Measurements from ENCODE around the gene YJEFN3. TPM values are rescaled to one million over a fixed set of nuclear protein-coding genes. Genes with fewer than 3 reads are reported as not detected.

Gene YJEFN3
- total and polyA plus RNA-seq, 7 donors, result 1.00 to 2.9 (median 1.4) TPM

DNA sequence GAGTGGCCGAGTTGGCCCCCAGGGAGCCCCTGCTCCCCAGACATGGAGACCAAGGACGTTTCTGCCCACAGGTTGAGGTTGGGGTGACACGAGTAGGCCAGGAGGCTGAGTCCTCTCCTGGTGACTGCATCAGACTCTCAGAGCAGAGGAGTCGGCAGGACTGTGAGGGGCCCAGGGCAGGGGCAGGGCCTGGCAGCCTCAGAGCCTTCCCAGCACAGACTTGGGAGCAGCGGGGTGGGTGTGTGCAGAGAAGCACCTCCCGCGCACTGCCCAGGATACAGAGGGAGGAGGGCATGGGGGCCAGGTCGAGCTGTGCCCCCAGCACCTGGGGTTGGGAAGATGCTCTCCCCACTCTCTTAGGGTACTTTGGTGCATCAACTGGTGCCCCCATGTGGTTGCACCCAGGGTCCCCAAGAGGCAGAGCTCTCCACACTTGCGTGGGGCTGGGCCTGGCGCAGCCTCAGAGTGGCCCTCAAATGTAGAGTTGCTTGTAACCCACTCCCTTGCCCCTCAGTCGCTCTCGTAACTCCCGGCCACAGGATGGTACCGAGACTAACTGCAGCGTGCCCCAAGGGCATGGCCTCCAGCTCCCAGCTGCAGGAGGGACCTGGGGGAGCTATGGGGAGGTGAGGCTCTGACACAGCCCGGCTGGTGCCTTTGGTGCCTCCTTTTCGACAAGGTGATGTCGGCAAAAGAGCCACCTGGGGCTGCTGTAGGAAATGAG is 29.3 kb upstream of the YJEFN3 start:
- no peak overlapping the region for H3K4me3 ChIP-seq
- 89 to 90% (median 89%) methylated on average over 14 to 18 of the region's 18 CpGs for WGBS, 3 donors
- no peaks in the 10 kb centered on the region for H3K27me3 ChIP-seq (ENCODE audit: insufficient read depth in 3 of 3, low read length in 2 of 3)
- no peaks in the 10 kb centered on the region for H3K4me1 ChIP-seq
- TF ChIP-seq, protein P1, sequence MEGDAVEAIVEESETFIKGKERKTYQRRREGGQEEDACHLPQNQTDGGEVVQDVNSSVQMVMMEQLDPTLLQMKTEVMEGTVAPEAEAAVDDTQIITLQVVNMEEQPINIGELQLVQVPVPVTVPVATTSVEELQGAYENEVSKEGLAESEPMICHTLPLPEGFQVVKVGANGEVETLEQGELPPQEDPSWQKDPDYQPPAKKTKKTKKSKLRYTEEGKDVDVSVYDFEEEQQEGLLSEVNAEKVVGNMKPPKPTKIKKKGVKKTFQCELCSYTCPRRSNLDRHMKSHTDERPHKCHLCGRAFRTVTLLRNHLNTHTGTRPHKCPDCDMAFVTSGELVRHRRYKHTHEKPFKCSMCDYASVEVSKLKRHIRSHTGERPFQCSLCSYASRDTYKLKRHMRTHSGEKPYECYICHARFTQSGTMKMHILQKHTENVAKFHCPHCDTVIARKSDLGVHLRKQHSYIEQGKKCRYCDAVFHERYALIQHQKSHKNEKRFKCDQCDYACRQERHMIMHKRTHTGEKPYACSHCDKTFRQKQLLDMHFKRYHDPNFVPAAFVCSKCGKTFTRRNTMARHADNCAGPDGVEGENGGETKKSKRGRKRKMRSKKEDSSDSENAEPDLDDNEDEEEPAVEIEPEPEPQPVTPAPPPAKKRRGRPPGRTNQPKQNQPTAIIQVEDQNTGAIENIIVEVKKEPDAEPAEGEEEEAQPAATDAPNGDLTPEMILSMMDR (IDR thresholded peaks at IDR 0.05), result no peak
- intact Hi-C loops (cut with DNase I), result no loop called here
- H3K27ac ChIP-seq, result no peak overlapping the region
- H3K9me3 ChIP-seq, result no peaks in the 10 kb centered on the region
- H3K36me3 ChIP-seq (ENCODE audit: insufficient read depth in 1 of 2, low read depth in 1 of 2), result peaks cover 14 to 96% of the 10 kb centered on the region in 2 donors
- DNase-seq (no peak), ATAC-seq (no peak)

DNA sequence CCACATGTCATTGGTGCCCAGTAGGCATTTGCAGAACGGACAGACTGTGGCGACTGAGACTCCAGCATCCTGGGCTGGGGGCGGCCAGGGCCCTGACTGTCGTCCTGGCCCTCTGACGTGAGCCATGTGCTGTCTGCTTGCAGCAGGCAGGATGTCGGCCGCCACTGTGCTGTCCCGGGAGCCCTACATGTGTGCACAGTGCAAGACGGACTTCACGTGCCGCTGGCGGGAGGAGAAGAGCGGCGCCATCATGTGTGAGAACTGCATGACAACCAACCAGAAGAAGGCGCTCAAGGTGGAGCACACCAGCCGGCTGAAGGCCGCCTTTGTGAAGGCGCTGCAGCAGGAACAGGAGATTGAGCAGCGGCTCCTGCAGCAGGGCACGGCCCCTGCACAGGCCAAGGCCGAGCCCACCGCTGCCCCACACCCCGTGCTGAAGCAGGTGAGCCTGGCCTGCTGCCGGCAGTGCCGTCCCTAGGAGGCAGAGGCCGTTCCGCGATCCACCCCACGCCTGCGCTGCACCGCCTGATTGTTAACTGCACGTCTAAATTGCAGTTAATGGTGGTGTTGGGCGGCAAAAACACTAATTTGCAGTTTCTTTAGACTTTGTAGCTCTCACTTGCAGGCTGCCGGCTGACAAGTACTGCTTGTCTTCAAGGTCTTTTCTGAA is 27.6 kb upstream of the YJEFN3 start:
- 85 to 89% (median 88%) methylated on average over 33 to 34 of the region's 34 CpGs for WGBS, 3 donors
- no peak overlapping the region for H3K4me3 ChIP-seq
- intact Hi-C loops (cut with DNase I), result no loop called here
- TF ChIP-seq, protein P1 (IDR thresholded peaks at IDR 0.05), result no peak
- no peak overlapping the region for H3K27ac ChIP-seq
- H3K27me3 ChIP-seq (ENCODE audit: insufficient read depth in 3 of 3, low read length in 2 of 3), result no peaks in the 10 kb centered on the region
- no peaks in the 10 kb centered on the region for H3K4me1 ChIP-seq
- peaks cover 14 to 99% of the 10 kb centered on the region in 2 donors for H3K36me3 ChIP-seq (ENCODE audit: insufficient read depth in 1 of 2, low read depth in 1 of 2)
- no peak for DNase-seq
- no peak for ATAC-seq
- H3K9me3 ChIP-seq, result no peaks in the 10 kb centered on the region

DNA sequence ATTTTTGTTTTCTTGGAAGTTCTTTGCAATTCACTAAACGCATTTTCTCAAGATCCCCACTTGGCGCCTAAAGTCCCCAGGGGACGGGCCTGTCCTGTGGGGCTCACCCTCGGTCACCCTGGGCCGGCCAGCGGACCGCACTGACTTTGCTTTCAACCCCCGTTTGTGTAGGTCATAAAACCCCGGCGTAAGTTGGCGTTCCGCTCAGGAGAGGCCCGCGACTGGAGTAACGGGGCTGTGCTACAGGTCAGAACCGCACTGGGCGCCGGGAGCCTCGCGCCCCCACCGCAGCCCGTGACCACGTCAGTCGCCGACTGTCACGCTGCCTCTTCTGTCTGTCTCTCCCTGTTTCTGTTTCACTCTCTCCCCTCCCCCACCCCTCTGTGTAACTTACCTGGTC is 26.9 kb upstream of the YJEFN3 start:
- H3K9me3 ChIP-seq, result no peaks in the 10 kb centered on the region
- WGBS, 3 donors, result 89 to 91% (median 91%) methylated on average over 20 to 26 of the region's 26 CpGs
- ATAC-seq, result no peak
- TF ChIP-seq, protein P1 (IDR thresholded peaks at IDR 0.05), result no peak
- H3K36me3 ChIP-seq (ENCODE audit: insufficient read depth in 1 of 2, low read depth in 1 of 2), result peaks cover 14 to 99% of the 10 kb centered on the region in 2 donors
- H3K4me1 ChIP-seq, result no peaks in the 10 kb centered on the region
- no peak overlapping the region for H3K4me3 ChIP-seq
- H3K27me3 ChIP-seq (ENCODE audit: insufficient read depth in 3 of 3, low read length in 2 of 3), result no peaks in the 10 kb centered on the region
- H3K27ac ChIP-seq, result no peak overlapping the region
- intact Hi-C loops (cut with DNase I), result no loop called here
- DNase-seq, result no peak

DNA sequence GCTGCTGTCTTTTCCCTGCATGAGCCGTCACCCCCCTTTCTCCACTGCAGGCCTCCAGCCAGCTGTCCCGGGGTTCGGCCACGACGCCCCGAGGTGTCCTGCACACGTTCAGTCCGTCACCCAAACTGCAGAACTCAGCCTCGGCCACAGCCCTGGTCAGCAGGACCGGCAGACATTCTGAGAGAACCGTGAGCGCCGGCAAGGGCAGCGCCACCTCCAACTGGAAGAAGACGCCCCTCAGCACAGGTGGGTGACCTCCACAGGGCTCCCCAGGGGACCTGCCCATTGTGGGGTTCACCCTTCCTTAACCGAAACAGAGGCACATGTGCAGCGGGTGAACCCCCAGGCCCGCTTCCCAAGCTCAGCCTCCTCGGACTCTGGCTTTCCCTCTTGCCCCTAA is 26.4 kb upstream of the YJEFN3 start:
- H3K9me3 ChIP-seq, result no peaks in the 10 kb centered on the region
- DNase-seq, result no peak
- H3K4me3 ChIP-seq, result no peak overlapping the region
- WGBS, 3 donors, result 94 to 95% (median 95%) methylated on average over 19 of the region's 19 CpGs
- H3K4me1 ChIP-seq, result no peaks in the 10 kb centered on the region
- ATAC-seq, result no peak
- intact Hi-C loops (cut with DNase I), result no loop called here
- TF ChIP-seq, protein P1 (IDR thresholded peaks at IDR 0.05), result no peak
- peaks cover 14 to 96% of the 10 kb centered on the region in 2 donors for H3K36me3 ChIP-seq (ENCODE audit: insufficient read depth in 1 of 2, low read depth in 1 of 2)
- no peak overlapping the region for H3K27ac ChIP-seq
- H3K27me3 ChIP-seq (ENCODE audit: insufficient read depth in 3 of 3, low read length in 2 of 3), result no peaks in the 10 kb centered on the region

Measured in psoas muscle (tissue), 8 donors.